ENCODE measurements around the gene SUCLG1. TPM values are rescaled to one million over a fixed set of nuclear protein-coding genes. Genes with fewer than 3 reads are reported as not detected.

SUCLG1 gene
- 52.2 and 66.1 TPM in 2 replicates for total RNA-seq

DNA sequence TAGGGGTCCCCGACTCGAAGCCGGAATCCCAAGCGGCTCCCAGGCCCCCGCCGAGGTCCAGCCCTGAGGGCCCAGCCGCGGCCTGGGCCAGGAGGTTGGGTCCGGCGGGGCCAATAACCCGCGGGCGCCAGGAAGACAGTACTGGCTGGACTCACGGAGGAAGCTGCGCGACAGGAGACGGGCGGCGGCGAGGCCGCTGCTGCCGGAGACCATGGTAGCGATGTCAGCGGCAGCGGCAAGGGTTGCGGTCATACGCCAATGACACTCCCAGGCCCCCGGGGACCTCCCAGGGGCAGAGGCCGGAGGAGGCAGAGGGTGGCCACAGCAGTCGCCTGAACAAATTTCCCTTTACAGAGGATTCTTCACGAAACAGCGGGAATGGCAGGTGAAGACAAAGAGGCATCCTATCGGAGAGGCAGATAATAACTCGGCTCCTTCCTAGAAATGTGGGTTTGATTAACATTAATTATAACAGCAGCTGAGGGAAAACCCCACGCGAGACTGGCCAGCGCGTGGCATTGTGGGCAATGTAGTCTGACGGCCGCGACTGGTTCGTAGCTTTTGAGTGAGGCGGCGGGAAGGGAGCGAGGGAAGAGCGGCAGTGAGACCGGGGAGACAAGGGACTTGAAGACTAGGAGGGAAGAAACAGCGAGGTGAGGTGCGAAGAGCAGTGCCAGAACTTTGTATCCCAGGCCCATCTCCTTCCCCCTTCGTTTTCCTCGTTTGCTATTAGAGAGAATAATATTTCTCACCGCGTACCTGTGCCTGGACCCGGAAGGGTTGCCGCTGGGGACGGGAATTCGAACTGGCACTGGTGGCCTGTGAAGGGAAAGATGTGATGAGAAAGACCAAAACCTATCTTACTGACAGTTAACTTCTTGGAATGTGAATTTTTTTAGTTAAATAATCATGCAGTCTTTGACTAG lies at the start of gene SUCLG1:
SUCLG1 (minus strand) TSS at position 263 of the 926 bp plus-strand sequence; CDS start at position 252, 11 bp downstream.

Other genes starting within 250 kb of the SUCLG1 start
- gene DNAH6, start 57.2 kb upstream of the SUCLG1 start, total RNA-seq, result 0.26 and 0.86 TPM in 2 replicates

All from articular chondrocyte of knee joint (primary cell).